Right lobe of liver (tissue), 6 donors: ENCODE data around the gene DYNC1LI1. TPM values are rescaled to one million over a fixed set of nuclear protein-coding genes. Genes with fewer than 3 reads are reported as not detected.

Source experiments
- ATAC-seq, 4 donors: fragments of 200-7000 bp; cut with Tn5 transposase; one replicate each; pipeline ENCODE4 v1.9.1; 2020; ENCODE audit warnings: mild to moderate bottlenecking in 4 of 4, moderate library complexity in 4 of 4
- DNase-seq, 3 donors: peaks; one replicate each; pipeline ENCODE4 v3.0.0-alpha.2; 2020
- H3K27ac ChIP-seq, 3 donors: fragments of 200-600 bp; one replicate each; pipeline ENCODE4 v1.8.0; 2022
- H3K27me3 ChIP-seq, 2 donors: fragments of 200-600 bp; one replicate each; pipeline ENCODE4 v1.8.0; 2022
- H3K36me3 ChIP-seq, 4 donors: fragments of 200-600 bp; sonication (generic) in 1 of 4; one replicate each; pipeline versions ENCODE4 v1.5.1 to v1.8.0; 2017 to 2022; ENCODE audit warnings: control low read depth in 1 of 4
- H3K4me1 ChIP-seq, 4 donors: fragments of 200-600 bp; sonication (generic) in 1 of 4; one replicate each; pipeline versions ENCODE4 v1.5.1 to v1.8.0; 2017 to 2022; ENCODE audit warnings: control low read depth in 1 of 4
- H3K4me3 ChIP-seq, 3 donors: fragments of 200-600 bp; one replicate each; pipeline ENCODE4 v1.8.0; 2022
- H3K9me3 ChIP-seq, 4 donors: fragments of 200-600 bp; sonication (generic) in 1 of 4; one replicate each; pipeline versions ENCODE4 v1.5.1 to v1.8.0; 2017 to 2022; ENCODE audit warnings: control low read depth in 1 of 4
- POLR2A ChIP-seq: fragments of 450-650 bp; IDR thresholded peaks from one replicate; pipeline ENCODE4 v1.6.1; 2017; ENCODE audit warnings: antibody characterized with exemption, mild to moderate bottlenecking
- WGBS: methylation state at CpG from one replicate; pipeline ENCODE4 v1.1.6; 2018; ENCODE audit warnings: low coverage, low lambda C conversion rate; ENCODE audit not compliant: insufficient coverage; ENCODE audit errors: missing lambda C conversion rate; 5-methylcytosine and 5-hydroxymethylcytosine counted together
- intact Hi-C, 2 donors: fragments of 100-400 bp; cut with DNase I; formaldehyde crosslinking; loops; one replicate each; pipeline versions ENCODE4 v1.11.2 to v1.14.1; 2022
- total RNA-seq, 6 experiments: library from RNA; depleted of rRNA in 2 of 6; stranded (reverse); fragments of >200 nt in 2 of 6; fragmentation: NEBNext Ultra II Directional in 3 of 6; extraction: Animal tissue kit (Norgen Biotek cat#: 25700) in 3 of 6; gene quantifications; one replicate each; pipeline versions ENCODE4 v1.1.0 to v1.2.4, GENCODE V29; 2016 to 2023
- TF ChIP-seq, protein P1 (sequence below), 4 donors: fragments of 200-600 bp in 3 of 4; fragments of 450-650 bp in 1 of 4; IDR thresholded peaks; one replicate each; pipeline versions ENCODE4 v1.5.1 to v1.8.0; 2016 to 2022; ENCODE audit warnings: antibody characterized with exemption in 4 of 4, mild to moderate bottlenecking in 2 of 4
- donor health status: DM: no; HTN: yes; CAD: no.
- donor health status: DM: no; HTN: no; CAD: no.
- donor health status: DM: no; HTN: no; CAD: no.
- donor health status: DM: no; HTN: yes; CAD: no.
- donor health status: DM: no; HTN: yes; CAD: no.

The DYNC1LI1 gene
- total RNA-seq, 6 experiments from 2014 or later = 7.6 to 16.9 (median 12.6) TPM

DNA sequence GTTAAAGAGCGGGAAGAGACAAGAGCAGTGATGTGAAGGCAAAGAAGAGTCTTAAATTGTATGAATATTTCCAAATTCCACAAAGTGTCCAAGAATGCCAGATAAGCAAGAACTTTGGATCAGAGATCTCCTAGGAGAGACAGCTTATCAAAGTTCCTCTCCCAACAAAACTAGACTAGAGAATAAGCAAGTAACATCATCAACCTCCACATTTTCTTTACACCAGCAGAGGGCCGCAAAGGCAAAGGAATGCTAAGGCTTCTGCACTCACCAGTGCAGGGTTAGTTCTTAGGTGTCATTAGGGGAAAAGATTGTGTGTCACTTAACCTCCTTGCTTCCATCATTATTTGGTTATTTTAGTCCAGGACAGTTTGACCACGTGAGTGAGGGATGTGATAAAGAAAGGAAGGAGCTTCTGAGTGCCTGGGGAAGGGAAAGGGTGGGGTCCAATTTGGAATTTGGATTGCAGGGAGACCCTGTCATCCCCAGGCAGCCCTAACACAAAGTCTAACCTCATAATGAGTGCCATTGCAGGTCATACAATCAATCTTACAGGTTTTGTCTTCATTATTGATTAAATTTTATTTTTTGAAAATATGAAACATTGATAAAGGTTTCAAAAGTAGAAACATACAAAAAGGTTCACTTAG lies 60.5 kb downstream of the DYNC1LI1 start:
- H3K27ac ChIP-seq = no peak overlapping the region
- peak in 2 of 3 donors; percentile 43 to 71 for DNase-seq
- no peak overlapping the region for H3K4me3 ChIP-seq
- TF ChIP-seq POLR2A = no peak
- TF ChIP-seq, protein P1, sequence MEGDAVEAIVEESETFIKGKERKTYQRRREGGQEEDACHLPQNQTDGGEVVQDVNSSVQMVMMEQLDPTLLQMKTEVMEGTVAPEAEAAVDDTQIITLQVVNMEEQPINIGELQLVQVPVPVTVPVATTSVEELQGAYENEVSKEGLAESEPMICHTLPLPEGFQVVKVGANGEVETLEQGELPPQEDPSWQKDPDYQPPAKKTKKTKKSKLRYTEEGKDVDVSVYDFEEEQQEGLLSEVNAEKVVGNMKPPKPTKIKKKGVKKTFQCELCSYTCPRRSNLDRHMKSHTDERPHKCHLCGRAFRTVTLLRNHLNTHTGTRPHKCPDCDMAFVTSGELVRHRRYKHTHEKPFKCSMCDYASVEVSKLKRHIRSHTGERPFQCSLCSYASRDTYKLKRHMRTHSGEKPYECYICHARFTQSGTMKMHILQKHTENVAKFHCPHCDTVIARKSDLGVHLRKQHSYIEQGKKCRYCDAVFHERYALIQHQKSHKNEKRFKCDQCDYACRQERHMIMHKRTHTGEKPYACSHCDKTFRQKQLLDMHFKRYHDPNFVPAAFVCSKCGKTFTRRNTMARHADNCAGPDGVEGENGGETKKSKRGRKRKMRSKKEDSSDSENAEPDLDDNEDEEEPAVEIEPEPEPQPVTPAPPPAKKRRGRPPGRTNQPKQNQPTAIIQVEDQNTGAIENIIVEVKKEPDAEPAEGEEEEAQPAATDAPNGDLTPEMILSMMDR (IDR thresholded peaks at IDR 0.05) = peak; percentile 68 to 85 (median 73)
- H3K9me3 ChIP-seq = no peaks in the 10 kb centered on the region
- ATAC-seq = peak; percentile 95 to 99 (median 96)
- no peaks in the 10 kb centered on the region for H3K4me1 ChIP-seq
- intact Hi-C loops = loop anchor here in 1 of 2 donors (10.0 kb wide), 1 partner anchor 155 kb away; no protein-coding TSS in a partner anchor
- no peaks in the 10 kb centered on the region for H3K27me3 ChIP-seq
- H3K36me3 ChIP-seq = no peaks in the 10 kb centered on the region
- 33% methylated on average over 3 of the region's 3 CpGs for WGBS

DNA sequence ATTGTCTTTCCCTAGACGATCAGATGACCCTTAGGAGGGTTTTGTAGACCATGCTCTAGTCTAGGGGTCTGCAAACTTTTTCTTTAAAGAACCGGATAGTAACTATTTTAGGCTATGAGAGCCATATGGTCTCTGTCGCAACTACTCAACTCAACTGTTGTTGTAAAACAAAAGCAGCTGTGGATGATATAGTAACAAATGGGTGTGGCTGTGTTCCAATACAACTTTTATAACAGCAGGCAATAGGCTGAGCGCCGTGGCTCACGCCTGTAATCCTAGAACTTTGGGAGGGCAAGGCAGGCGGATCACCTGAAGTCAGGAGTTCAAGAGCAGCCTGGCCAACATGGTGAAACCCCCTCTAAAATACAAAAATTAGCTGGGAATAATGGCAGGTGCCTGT lies 61.9 kb downstream of the DYNC1LI1 start:
- no peak for DNase-seq

DNA sequence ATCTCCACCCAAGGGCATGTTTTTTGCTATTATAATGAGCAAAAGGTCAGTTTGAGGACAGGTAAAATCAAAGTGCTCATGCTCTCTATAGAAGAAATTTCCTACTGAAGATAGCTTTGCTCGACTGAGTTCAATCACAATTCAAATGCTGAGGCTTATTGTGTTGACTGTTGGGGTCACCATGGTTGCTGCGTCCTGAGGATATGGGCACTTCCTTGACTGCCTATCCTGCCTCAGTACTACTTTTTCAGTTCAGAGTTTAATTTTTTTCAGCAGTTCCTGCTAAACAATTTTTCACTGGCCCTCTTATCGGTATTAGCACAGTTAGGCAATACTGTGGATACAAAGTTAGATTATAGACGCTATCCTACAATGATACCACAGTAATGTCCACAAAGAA lies 64.2 kb downstream of the DYNC1LI1 start:
- DNase-seq (no peak), ATAC-seq (no peak)
- Histone ChIP-seq H3K4me3 (no peak overlapping the region), H3K36me3 (no peaks in the 10 kb centered on the region), H3K27ac (no peak overlapping the region), H3K27me3 (no peaks in the 10 kb centered on the region), H3K4me1 (no peaks in the 10 kb centered on the region), H3K9me3 (no peaks in the 10 kb centered on the region)
- intact Hi-C loops = loop anchor here in 1 of 2 donors (10.0 kb wide), 1 partner anchor 158 kb away; no protein-coding TSS in a partner anchor
- TF ChIP-seq, protein P1 (IDR thresholded peaks at IDR 0.05) = no peak
- TF ChIP-seq POLR2A = no peak
- 58% methylated on average over 4 of the region's 4 CpGs for WGBS

More for the DNA sequence above, 61.9 kb downstream of the DYNC1LI1 start:
- H3K4me1 ChIP-seq = no peaks in the 10 kb centered on the region
- no peak overlapping the region for H3K4me3 ChIP-seq
- H3K36me3 ChIP-seq = no peaks in the 10 kb centered on the region
- no peak overlapping the region for H3K27ac ChIP-seq
- no peaks in the 10 kb centered on the region for H3K9me3 ChIP-seq
- intact Hi-C loops = loop anchor here in 1 of 2 donors (10.0 kb wide), 1 partner anchor 156 kb away; no protein-coding TSS in a partner anchor
- no peaks in the 10 kb centered on the region for H3K27me3 ChIP-seq
- TF ChIP-seq POLR2A = no peak
- TF ChIP-seq, protein P1 (IDR thresholded peaks at IDR 0.05) = no peak
- WGBS = 76% methylated on average over 5 of the region's 7 CpGs
- ATAC-seq = no peak

DNA sequence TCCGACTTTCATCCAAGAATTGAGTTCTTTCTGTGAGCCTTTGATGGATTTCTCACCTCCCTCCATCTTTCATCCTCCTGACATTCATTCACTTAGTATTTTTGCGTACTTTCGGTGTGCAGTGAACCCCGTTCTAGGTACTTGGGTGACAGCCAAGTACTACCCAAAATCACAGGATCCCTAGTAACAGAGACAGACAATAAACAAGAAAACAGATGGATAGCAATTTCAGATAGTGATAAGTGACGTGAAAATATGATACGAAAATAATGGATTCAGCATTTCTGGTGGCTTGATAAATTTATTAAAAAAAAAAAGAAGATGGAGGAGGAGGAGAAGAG lies 67.7 kb downstream of the DYNC1LI1 start:
- Histone ChIP-seq H3K27ac (peak overlapping the region; percentile 90 to 98 (median 96)), H3K9me3 (no peaks in the 10 kb centered on the region), H3K36me3 (no peaks in the 10 kb centered on the region), H3K4me3 (peak overlapping the region; percentile 94 to 98 (median 95)), H3K4me1 (peaks cover 0 to 19% (median 7%) of the 10 kb centered on the region in 4 donors), H3K27me3 (no peaks in the 10 kb centered on the region)
- DNase-seq (no peak), ATAC-seq (no peak)
- intact Hi-C loops = loop anchor here in 1 of 2 donors (10.0 kb wide), 1 partner anchor 162 kb away; no protein-coding TSS in a partner anchor
- WGBS = 0% methylated on average over 6 of the region's 6 CpGs
- no peak for TF ChIP-seq POLR2A
- TF ChIP-seq, protein P1 (IDR thresholded peaks at IDR 0.05) = no peak
